Body of pancreas (tissue), 4 donors: ENCODE data around the gene ARHGAP42. TPM values are rescaled to one million over a fixed set of nuclear protein-coding genes. Genes with fewer than 3 reads are reported as not detected.
"Not testable (repeated sequence)": the region's sequence is repeated elsewhere in the genome, so short reads cannot be mapped to it uniquely, and the experiment has no call there.

Experiments
- ATAC-seq: fragments of 150-250 bp; one replicate; pipeline ENCODE4 v1.9.1; 2016
- DNase-seq, 4 donors: peaks; one replicate each; pipeline ENCODE4 v3.0.0-alpha.2; 2019
- H3K27ac ChIP-seq, 4 donors: fragments of 200-600 bp; sonication (generic); 1 replicate in 3 of 4; 2 replicates in 1 of 4; pipeline versions ENCODE4 v1.5.1 to v1.6.1; 2016 to 2019; ENCODE audit warnings: mild to moderate bottlenecking in 1 of 4, mixed read lengths in 1 of 4, moderate library complexity in 1 of 4
- H3K27me3 ChIP-seq, 2 donors: fragments of 200-600 bp; sonication (generic); one replicate each; pipeline ENCODE4 v1.6.0; 2016; ENCODE audit warnings: mild to moderate bottlenecking in 1 of 2
- H3K36me3 ChIP-seq, 2 donors: fragments of 200-600 bp; sonication (generic); replicated peaks in 1 of 2; 2 replicates each; pipeline ENCODE4 v1.5.1; 2016; ENCODE audit warnings: low read depth in 2 of 2; ENCODE audit not compliant: insufficient read depth in 1 of 2
- H3K4me1 ChIP-seq: fragments of 200-600 bp; sonication (generic); one replicate; pipeline ENCODE4 v1.6.0; 2016
- H3K4me3 ChIP-seq, 2 donors: fragments of 200-600 bp; sonication (generic); 1 replicate in 1 of 2; 2 replicates in 1 of 2; pipeline ENCODE4 v1.5.1; 2016 to 2019
- H3K9me3 ChIP-seq, 3 donors: fragments of 200-600 bp; sonication (generic); 1 replicate in 2 of 3; 2 replicates in 1 of 3; pipeline ENCODE4 v1.5.1; 2016
- POLR2A ChIP-seq, 3 donors: fragments of 450-650 bp; IDR thresholded peaks; one replicate each; pipeline ENCODE4 v1.6.1; 2016; ENCODE audit warnings: antibody characterized with exemption in 3 of 3, mild to moderate bottlenecking in 2 of 3
- WGBS, 2 donors: methylation state at CpG; one replicate each; pipeline ENCODE4 v1.1.5; 2017; 5-methylcytosine and 5-hydroxymethylcytosine counted together
- intact Hi-C: fragments of 100-400 bp; cut with DNase I; formaldehyde crosslinking; loops from one replicate; pipeline ENCODE4 v1.15.1; 2023
- total RNA-seq, 2 donors: library from RNA; depleted of rRNA; stranded (reverse); fragments of >200 nt; gene quantifications; one replicate each; pipeline ENCODE4 v1.1.0, GENCODE V29; 2016
- TF ChIP-seq, protein P1 (sequence below), 7 experiments: fragments of 450-650 bp in 4 of 7; fragments of 200-600 bp in 3 of 7; sonication (generic) in 3 of 7; IDR thresholded peaks; one replicate each; pipeline ENCODE4 v1.5.1; 2016 to 2019; ENCODE audit warnings: antibody characterized with exemption in 7 of 7

ARHGAP42 gene
- total RNA-seq, 2 donors from 2014 or later: 3.6 to 4.7 TPM

DNA sequence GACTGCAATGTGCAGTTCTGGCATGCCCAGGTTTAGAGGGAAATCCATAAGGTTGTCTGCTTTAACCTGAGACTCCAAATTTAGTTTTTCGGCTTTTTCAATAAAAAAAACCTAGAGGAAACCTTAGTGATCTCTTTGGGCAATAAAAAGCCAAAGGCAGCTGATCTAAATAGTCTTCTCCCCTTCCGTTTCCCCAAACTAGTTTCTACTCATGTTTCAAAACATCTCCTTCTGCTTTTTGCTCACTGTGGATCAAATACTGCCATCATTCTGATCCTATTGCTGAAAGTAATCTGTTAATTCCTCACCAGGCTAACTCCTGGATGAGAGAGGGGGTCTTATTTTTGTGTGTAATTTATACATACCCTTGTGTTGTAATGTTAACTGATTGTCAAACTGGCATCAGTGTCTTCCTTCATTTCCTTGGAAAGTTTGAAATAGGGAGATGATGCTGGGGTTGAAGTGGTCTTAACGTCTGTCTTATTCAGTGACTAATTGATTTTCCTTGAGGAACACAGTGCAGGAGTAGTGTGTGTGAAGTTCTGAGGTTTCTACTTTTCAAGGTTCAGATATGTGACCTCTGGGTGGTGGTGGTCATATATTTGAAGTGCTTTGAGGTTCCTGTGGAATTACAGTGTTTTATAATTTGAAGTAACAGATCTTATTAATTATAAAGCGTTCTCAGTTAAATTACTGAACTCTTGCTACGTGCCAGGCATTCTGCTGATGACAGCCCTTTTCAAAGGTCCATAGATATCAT, 55.0 kb downstream of the ARHGAP42 start:
- Histone ChIP-seq H3K27ac (no peak overlapping the region), H3K4me3 (no peak overlapping the region), H3K36me3 (no peaks in the 10 kb centered on the region), H3K4me1 (peaks cover 17% of the 10 kb centered on the region), H3K9me3 (no peaks in the 10 kb centered on the region), H3K27me3 (no peaks in the 10 kb centered on the region)
- ATAC-seq (no peak), DNase-seq (no peak)
- WGBS, 2 donors: 74 to 78% methylated on average over 5 of the region's 5 CpGs
- intact Hi-C loops: no loop called here
- TF ChIP-seq POLR2A (IDR thresholded peaks at IDR 0.05): no peak
- TF ChIP-seq, protein P1, sequence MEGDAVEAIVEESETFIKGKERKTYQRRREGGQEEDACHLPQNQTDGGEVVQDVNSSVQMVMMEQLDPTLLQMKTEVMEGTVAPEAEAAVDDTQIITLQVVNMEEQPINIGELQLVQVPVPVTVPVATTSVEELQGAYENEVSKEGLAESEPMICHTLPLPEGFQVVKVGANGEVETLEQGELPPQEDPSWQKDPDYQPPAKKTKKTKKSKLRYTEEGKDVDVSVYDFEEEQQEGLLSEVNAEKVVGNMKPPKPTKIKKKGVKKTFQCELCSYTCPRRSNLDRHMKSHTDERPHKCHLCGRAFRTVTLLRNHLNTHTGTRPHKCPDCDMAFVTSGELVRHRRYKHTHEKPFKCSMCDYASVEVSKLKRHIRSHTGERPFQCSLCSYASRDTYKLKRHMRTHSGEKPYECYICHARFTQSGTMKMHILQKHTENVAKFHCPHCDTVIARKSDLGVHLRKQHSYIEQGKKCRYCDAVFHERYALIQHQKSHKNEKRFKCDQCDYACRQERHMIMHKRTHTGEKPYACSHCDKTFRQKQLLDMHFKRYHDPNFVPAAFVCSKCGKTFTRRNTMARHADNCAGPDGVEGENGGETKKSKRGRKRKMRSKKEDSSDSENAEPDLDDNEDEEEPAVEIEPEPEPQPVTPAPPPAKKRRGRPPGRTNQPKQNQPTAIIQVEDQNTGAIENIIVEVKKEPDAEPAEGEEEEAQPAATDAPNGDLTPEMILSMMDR (IDR thresholded peaks at IDR 0.05): no peak

DNA sequence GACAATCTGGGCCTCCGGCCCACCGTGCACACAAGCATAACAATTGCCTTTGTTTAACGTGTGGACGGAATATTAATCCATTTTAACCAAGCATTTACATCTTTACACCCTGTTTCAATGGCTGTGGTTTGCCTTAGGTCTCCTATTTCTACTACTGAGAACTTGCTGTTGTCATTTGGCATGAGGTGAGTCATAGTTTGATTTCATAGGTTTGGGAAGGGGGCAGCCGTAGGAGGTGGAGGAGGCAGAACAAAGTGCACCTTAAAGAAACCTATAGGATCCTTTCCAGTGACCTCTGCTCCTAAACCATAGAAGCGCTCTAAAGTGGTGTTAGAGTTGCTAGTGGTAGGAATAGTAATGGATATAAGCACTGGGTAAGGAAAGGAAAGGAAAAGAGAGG, 59.4 kb downstream of the ARHGAP42 start:
- intact Hi-C loops: no loop called here
- no peaks in the 10 kb centered on the region for H3K27me3 ChIP-seq
- no peak overlapping the region for H3K4me3 ChIP-seq
- no peak for DNase-seq
- TF ChIP-seq POLR2A (IDR thresholded peaks at IDR 0.05): no peak
- TF ChIP-seq, protein P1 (IDR thresholded peaks at IDR 0.05): no peak
- WGBS, 2 donors: 84 to 86% methylated on average over 6 of the region's 6 CpGs
- no peaks in the 10 kb centered on the region for H3K36me3 ChIP-seq
- peaks cover 0 to 6% (median 0%) of the 10 kb centered on the region in 3 donors for H3K9me3 ChIP-seq
- ATAC-seq: no peak
- no peaks in the 10 kb centered on the region for H3K4me1 ChIP-seq
- H3K27ac ChIP-seq: no peak overlapping the region

DNA sequence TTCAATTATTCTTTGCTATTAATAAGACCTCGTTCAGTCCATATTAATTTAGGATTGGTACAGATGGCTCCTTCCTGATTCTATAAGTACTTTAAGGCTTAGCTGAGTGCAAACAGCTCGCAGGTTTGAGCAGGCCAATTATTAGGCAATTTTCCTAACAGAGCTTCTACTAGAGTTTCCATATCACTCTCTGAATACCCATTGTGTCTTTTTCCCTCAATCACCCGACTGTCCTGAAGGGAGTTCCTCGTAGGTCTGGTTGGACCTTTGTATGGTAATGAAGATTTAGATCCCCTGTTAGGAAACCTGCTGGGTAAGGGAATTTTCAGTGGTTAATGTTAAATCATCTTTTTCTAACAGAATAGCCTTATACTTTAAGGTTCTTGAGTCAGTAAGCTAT, 61.1 kb downstream of the ARHGAP42 start:
- no peak for TF ChIP-seq POLR2A (IDR thresholded peaks at IDR 0.05)
- TF ChIP-seq, protein P1 (IDR thresholded peaks at IDR 0.05): no peak
- no peaks in the 10 kb centered on the region for H3K27me3 ChIP-seq
- no peaks in the 10 kb centered on the region for H3K36me3 ChIP-seq
- no peak overlapping the region for H3K27ac ChIP-seq
- H3K4me3 ChIP-seq: no peak overlapping the region
- whole genome bisulfite sequencing, 2 donors: 45 to 49% methylated on average over 4 of the region's 4 CpGs
- ATAC-seq (no peak), DNase-seq (no peak)
- peaks cover 0 to 6% (median 0%) of the 10 kb centered on the region in 3 donors for H3K9me3 ChIP-seq
- no peaks in the 10 kb centered on the region for H3K4me1 ChIP-seq
- intact Hi-C loops: no loop called here

DNA sequence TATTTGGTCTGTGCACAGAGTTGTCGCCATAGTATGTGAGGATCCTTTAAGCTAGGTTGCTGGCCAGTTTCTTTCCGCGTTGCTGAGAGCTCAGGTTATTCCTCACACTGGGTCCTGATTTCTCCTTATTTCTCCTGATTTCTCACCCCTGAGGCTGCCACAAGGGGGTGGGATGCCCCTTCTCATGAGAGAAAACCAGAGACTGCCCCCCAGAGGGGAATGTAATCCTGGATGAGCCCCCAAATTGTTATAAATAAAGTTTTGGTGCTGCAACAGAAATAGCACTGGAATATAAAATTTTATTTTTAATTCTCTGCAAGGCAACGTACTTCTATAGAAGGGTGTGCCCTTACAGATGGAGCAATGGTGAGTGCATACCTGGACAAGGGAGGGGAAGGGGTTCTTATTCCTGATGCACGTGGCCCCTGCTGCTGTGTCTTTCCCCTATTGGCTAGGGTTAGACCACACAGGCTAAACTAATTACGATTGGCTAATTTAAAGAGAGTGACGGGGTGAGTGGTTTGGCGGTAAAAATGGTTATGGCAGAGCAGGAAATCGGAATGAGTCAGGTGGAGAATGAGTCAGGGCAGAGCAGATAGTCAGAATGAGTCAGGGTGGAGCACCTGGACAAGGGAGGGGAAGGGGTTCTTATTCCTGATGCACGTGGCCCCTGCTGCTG, 62.9 kb downstream of the ARHGAP42 start:
- intact Hi-C loops, H3K4me1 ChIP-seq, H3K36me3 ChIP-seq, H3K9me3 ChIP-seq, H3K27ac ChIP-seq, H3K27me3 ChIP-seq, H3K4me3 ChIP-seq, DNase-seq, ATAC-seq: not testable (repeated sequence)
- 87 to 89% methylated on average over 10 of the region's 10 CpGs for WGBS, 2 donors

DNA sequence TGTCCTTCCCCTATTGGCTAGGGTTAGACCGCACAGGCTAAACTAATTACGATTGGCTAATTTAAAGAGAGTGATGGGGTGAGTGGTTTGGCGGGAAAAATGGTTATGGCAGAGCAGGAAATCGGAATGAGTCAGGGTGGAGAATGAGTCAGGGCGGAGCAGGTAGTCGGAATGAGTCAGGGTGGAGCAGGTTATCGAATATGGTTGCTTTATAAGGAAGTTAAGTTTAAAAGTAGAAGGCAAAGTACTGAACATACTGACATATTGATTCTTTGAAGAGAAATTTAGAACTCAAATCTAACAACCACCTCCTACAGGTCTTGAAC, 63.4 kb downstream of the ARHGAP42 start:
- H3K4me3 ChIP-seq, H3K4me1 ChIP-seq, DNase-seq, intact Hi-C loops, H3K36me3 ChIP-seq, H3K27me3 ChIP-seq, H3K9me3 ChIP-seq, ATAC-seq, H3K27ac ChIP-seq: not testable (repeated sequence)
- 86 to 88% methylated on average over 7 of the region's 7 CpGs for WGBS, 2 donors
